EH (cell line): ENCODE measurements around the gene ACSL5.
"Not testable (repeated sequence)": the region's sequence is repeated elsewhere in the genome, so short reads cannot be mapped to it uniquely, and the experiment has no call there.

Experiments
- DNase-seq: peaks from one replicate; pipeline ENCODE4 v3.0.0-alpha.2; 2015; ENCODE audit warnings: low read depth

The ACSL5 gene

DNA sequence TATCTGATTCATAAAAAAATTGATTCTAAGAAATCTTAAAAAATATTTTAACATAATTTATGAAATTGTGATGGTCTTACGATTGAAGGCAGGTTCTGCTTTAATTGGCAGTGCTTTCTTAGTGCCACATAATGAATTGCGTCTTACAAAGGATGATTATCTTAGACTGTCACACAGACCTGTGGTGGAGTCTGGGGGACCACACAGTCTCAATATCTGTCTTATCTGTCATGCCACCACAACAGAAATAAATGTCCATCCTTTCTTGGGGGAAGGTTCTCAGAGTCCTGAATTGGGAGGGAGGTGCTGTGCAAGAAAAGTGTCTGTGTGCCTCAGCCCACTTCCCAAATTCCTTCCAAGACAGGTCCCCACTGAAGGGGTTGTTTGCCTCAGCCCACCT, 38.8 kb downstream of the ACSL5 start:
- no peak for DNase-seq

DNA sequence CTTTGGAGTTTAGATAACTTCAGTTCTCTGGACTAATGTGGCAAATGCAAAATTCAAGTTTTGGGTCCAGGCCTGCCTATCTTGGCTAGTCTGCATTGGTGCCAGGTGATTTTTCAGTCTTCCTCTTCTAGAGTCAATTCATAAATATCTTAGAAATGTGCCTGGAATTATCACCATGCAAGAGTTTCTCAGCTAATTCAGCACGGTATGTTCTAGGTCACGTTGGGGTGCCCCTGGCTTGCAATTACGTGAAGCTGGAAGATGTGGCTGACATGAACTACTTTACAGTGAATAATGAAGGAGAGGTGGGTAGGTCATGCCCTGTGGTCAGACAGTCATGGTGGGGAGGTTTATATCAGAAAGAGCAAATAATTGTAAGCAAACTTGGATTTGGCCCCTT, 47.8 kb downstream of the ACSL5 start:
- no peak for DNase-seq

DNA sequence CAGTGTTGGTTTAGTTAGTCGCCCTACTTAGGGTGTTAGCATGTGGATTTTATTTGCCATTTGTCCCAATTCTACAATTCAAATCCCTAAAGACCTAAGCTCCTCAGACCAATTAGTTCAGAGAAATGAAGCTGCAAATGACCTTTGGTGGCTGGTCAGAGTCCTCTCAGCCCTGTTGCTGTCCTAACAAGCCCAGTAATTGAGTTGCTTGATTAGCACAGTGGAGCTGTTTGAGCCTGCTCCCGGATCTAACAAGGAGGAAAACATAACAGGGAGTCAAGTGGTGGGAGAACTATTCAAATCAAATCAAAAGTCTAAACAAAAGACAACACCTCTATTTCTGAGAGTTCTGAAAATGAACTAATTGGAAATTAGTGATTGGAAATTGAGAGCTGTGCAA, 50.7 kb downstream of the ACSL5 start:
- DNase-seq = no peak

DNA sequence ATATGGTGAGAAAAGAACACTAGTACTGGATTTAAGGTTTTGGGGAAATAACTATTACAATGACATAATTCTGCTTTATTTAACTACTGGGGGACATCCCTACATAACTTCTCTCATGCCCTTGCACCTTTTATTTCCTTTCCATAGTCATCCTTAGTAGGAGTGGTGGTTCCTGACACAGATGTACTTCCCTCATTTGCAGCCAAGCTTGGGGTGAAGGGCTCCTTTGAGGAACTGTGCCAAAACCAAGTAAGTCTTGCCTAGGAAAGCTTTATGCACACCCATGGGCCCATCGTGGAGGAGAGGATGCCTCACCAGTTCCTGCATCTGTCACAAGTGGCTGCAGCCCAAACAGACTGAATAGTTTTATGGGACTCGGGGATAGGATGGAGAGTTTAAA, 52.2 kb downstream of the ACSL5 start:
- DNase-seq = no peak

DNA sequence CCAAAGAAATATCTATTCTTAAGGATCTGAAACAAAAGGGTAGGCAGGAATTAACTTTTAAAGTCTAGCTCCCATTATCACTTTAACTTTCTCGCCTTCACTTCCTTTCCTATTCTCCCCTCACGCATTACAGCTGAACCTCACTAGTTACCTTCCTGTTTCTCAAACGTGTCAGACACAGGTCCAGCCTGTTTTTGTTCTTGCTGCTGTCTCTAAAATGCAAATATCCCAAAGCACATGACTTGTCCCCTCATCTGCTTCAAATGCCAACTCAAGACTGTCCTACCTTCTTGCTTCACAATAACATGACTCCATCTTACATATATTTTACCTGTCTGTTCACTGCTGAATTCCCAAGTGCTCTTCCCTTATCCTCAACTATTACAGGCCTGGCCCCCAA, 55.2 kb downstream of the ACSL5 start:
- no peak for DNase-seq

DNA sequence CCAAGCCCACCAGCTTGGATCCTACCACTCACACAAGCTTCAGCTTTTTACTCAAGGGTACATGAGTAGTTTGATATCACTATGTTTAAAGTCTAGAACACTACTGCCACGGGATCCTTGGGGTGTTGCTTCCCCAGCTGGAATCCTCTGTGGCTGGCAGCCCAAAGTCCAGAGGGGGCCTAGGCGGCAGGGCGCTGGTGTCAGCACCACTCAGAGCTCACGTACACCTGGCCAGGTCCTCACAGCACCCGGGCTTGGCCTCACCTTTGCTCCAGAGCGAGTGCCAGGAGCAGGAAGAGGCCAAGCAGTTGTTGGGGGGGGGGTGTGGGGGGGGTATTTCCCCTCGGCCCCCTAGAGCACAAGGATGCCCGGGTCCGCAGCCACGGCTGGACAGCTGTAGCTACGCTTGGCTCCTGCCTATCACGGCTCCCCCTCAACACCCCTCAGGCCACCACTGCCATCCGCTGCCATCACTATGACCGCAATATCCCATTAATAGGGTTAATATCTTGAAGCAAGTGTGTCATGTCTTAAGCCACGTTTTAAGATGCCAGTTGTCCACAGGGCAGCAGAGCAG, 55.8 kb downstream of the ACSL5 start:
- no peak for DNase-seq

DNA sequence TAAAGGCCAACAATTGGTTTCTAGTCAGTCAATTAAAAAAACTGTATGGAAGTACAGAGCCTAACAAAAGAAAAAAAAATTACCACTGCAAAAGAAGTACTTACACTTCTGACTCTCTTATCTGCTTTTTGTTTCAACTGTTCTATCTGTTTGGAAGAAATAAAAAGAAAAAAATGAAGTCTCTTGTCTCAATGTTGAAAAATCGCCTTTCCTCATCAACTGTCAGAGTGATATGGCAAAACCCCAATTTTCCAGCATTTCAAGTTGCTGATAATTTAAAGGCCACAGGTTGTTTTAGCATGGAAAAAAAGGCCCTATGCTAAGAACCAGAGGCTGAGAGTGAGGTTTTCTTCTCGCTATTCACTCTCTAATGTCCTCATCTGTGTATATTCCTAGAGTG, 59.2 kb downstream of the ACSL5 start:
- DNase-seq = no peak

DNA sequence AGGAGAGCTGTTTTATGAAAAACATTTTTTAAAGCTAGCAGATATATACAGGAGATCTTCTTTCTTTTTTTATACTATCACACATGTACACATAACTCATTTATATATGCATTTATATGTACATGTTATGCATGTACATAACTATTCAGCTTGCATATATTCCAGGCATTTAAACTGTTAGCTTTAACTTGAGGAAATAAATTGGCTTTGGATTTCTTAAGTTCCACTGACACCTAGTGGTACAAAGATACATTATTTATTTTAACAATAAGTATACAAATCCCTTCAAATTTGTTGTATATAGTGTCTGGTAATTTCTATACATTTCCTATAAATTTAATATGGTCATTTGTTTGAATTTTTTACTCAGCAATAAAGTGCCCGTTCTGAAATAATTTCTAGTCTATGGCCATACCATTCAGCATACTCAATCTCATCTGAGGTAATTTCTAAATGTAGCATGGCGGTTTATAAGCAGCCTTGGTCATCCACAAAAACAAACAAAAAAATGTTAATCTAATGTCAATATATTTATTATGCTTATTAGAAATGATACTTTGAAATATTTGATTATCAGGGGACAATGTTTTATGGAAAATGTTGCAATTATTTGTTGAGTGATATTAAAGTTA, 61.2 kb downstream of the ACSL5 start:
- peak; percentile 47 for DNase-seq

DNA sequence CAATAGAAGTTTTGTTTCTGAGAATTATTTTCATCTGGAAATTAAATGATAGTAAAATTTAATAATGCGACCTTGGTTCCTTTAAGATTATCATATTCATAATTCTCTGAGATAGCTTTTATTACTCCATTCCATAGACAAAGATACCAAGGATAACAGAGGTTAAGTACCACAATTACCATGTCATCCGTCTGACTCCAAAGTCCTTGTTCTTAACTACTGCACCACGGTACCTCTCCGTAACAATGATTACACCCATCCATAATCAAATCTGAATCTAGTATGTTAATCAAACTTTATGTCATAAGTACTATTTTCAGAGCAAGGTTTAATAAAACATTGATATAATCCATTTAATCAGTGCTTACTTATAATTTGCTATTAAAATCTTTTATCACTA, 64.4 kb downstream of the ACSL5 start:
- DNase-seq = no peak

DNA sequence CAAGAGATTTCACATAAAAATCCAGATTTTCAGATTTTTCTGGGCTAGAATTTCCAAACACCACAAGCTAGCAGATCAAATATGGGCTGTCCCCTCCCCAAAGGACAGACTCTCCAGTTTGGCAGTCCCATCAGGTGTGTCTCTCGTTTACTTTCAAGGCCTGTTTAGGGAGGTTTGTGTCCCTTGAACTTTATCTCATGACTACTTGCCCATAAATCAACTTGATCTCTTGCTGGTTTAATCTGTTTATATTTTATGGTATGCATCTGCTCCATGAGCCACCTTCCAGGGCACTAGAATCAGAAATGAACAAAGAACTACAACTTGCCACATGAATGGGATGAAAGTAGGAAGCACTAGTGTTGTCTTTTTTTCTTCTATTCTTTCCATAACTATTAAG, 67.6 kb downstream of the ACSL5 start:
- DNase-seq = no peak

DNA sequence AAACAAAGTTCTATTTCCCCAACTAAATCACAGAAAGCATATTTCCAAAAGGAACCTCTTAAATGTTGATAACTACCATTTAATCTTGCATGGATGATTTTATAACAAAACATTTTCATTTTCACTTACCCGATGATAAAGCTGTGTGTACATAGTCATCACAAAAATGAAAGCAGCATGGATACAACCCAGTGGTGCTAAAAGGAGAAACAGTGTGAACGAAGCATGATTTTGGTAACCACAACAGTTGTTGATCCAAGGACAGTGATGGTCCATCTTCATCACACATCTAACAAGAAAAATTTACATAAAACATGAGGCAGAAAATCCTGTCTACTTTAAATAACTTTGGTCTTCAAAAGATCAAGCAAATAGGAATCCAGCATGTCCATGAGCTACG, 68.1 kb downstream of the ACSL5 start:
- DNase-seq = no peak

DNA sequence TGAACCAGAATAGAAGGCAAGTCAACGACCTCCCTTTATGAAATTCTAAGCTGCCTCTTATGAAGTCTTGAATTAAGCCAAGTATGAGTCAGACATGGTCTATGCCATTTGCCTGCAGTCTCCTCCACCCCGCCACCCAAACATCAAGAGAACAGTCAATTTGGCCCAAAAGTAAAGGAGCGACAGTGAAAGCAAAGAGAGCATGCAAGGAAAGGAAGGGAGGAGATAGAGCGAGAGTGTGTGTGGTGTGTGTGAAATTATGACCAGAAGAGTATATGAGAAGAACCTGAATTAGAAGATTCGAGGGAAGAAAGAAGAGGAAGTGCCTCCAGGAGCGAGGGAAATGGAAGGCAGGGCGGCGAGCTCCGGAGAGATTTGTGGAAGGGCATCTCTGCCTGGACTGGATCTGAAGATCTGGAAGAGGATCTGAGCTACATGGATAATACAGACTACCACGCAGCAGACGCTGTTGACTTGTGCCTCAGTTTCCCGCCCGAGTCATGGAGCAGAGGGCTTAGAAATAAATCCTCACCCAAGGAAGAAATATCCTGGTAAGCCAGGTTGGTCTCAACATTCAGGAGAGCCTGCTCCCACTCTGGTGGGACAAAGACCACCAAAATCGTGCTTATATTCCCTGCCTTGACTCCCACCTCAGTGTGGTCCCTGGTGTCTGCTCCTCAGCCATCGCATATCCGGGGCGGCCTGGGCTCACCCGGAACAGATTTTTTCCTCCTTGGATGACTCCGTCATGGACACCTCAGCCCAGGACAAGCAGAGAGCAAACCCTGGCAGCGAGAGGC, 72.3 kb downstream of the ACSL5 start:
- DNase-seq = peak; percentile 30

DNA sequence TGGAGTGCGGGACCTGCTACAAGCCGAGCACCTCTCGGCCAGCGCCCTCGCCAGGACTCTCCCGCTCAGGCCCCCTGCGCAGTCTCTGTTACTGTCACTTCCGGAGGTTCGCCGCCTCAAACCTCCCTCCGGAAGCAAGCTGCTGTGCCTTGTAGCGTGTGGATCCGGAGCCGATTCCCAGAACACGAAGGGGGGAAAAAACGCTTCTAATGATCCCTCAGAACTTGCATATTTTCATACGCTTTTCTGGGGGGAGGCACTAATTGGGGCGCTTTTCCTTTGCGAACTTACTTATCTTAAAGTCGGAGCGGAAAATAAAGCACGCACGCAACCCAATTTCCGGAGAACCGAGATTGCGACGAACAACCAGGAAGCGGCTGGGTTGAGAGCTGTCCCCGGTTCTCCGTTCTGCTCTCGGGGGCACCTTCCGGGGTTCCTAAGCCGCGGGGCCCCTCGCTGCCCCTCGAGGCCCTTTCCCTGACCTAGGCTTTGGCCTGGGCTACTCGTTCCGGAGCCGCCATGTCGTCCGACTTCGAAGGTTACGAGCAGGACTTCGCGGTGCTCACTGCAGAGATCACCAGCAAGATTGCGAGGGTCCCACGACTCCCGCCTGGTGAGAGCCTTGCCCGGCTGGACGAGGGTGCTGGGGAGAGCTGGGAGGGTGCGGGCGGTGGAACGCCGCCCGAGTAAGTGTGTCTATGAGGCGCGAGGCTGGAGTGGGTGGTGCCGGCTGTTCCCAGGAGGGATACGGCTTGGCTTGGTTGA, 73.1 kb downstream of the ACSL5 start, which contains the start of the genes VTI1A and ZDHHC6:
VTI1A (plus strand) TSS at position 361 of the 765 bp plus-strand sequence; CDS start at position 520, 159 bp downstream.
ZDHHC6 (minus strand) TSS at position 60 of the 765 bp plus-strand sequence. CDS start 1,478 bp downstream, outside the sequence.
- peak; percentile 83 for DNase-seq

DNA sequence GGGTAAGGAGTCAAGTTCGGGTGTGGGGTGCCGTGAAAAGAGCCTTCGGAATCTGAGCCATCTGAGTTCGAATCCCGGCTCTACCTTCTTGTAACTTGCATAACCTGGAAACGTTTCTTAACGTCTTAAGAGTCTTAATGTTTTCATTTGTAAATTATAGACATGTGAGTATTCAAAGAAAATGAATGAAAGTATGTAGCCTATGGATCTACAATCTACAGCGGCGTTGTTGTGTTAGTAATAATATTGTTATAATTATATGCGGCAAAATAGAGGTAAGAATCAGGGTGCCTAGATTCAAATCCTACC, 73.7 kb downstream of the ACSL5 start:
- DNase-seq = no peak

DNA sequence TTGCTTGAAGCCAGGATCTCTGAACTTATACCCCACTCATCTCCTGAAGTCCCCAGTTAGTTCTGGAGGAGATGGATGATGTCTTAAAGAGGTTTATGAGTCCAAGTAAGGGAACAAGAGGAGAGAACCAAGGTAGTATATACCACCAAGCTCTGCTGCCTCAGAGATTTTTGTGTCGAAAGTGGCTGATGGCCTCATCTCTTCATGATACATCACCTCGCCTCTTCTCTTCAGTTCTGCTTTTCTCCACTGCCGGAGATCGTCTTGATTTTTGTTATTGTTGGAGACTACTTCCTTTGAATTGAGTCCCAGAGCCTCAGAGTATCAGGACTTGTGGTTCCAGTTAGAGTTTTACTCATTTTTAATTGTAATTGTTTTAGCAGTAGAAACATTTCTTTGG, 75.0 kb downstream of the ACSL5 start:
- DNase-seq = no peak

DNA sequence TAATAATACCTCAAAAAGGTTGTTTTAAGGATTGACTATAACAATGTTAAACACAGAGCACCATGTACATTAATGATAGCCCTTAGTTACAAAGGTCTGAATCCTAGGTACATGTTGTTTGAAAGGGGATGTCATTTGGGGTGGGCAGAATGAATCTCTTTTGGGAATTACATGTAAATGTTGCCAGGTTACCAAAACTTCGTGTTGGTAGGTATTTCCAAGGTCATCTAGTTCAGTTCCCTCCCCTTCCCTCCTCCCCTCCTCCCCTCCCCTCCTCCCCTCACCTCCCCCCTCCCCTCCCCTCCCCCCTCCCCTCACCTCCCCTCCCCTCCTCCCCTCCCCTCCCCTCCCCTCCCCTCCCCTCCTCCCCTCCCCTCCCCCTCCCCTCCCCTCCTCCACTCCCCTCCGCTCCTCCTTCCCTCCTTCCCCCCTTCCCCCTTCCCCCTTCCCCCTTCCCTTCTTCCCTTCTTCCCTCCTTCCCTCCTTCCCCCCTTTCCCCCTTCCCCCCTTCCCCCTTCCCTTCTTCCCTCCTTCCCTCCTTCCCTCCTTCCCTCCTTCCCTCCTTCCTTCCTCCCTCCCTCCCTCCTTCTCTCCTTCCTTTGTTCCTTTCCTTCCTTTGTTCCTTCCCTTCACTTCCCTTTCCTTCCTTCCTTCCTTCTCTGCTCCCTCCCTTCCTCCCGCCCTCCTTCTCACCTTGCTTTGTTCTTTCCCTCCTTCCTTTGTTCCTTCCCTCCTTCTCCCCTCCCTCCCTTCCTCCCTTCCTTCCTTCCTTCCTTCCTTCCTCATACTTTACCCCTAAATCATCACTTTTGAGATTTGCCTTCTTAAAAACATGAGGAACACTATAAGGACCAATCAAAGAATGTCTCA, 81.2 kb downstream of the ACSL5 start:
- DNase-seq = no peak

DNA sequence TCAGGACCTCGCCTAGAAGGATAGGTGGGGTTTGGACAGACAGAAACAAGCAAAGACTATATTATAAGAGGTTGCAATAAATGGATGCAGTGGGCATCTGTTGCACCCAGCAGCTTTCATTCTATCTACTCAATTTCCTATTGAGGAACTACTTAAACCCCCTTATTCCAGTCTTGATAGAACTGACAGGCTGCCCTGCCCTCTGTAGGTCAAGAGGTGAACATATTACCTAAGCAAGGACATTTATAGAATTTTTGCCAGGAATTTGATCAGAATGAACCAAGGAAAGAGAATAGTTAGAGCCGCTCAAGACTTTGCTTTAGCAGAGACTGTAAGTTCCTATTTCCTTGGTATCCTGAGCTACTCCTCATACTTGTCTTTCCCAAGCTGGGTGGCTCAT, 82.6 kb downstream of the ACSL5 start:
- DNase-seq = no peak

DNA sequence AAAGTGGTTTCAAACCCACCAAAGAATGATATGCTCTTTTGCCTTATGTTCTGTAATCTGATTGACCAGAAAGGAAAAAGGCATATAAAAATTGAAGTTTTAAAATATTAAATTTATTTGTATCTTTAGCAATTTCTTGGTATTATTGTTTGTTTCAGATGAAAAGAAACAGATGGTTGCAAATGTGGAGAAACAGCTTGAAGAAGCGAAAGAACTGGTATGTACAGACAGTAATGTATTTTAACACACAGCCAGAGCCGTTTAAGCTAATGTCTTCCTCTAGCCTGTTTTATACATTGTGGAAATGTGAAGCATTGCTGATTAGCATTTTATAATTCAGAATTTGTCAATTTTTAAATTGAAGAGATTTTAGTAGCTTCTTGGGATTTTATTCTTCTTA, 86.5 kb downstream of the ACSL5 start:
- no peak for DNase-seq

DNA sequence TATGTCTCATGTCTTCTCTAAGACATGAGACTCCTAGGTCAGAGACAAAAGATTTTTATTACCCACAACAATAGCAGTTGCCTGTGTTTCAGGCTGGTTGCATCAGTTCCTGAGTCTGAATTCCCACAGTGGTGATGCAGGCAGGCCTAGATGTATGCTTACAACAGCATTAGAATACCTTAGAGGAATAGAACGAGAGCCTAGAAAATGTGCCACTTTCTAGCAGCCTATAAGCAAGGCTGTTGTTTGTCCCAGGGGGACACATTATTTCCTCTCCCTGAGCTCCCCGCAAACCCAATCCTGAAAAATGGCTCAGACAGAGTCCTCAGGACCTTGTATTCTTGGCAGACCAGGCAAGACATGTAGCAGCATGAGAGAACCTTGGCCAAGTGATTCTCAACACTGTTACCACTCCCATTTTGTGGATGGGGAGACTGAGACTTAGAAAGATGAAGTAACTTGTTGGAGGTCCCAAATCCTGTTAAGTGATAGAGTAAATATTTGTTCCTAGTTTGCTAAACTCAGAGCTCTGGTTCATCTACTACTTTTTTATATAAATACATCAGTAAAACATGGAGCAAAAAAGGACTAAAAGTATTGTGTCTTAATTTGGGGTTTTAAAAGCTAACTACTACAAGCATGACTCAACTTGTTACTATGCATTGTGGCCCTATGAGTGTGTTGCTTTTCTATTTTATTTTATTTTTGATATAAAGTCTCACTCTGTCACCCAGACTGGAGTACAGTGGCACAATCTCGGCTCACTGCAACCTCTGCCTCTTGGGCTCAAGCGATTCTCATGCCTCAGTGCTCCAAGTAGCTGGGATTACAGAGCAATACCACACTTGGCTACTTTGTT, 87.3 kb downstream of the ACSL5 start:
- DNase-seq = peak; percentile 88

DNA sequence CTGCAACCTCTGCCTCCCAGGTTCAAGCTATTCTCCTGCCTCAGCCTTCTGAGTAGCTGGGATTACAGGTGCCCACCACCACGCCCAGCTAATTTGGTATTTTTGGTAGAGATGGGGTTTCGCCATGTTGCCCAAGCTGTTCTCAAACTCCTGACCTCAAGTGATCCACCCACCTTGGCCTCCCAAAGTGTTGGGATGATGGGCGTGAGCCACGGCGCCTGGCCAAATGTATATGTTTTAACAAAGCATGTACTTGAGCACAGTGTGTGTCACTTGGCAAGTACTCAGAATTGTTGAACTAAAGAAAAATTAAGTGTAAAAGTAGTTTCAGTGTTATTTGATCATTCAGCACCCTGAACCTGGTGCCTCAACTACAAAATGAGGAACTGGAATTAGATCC, 90.2 kb downstream of the ACSL5 start:
- not testable (repeated sequence) for DNase-seq
